ENCODE measurements around the gene ZC3H18.

The ZC3H18 gene

GRCh38 chr16:88600539-88600896 lies 30.3 kb downstream of the ZC3H18 start:
- no peak for ATAC-seq
- TF ChIP-seq RARB (CRISPR knock-in tag; IDR thresholded peaks at IDR 0.05) (no peak), ARNTL (CRISPR knock-in tag; IDR thresholded peaks at IDR 0.05; ENCODE audit: borderline replicate concordance, low read depth) (no peak), ISL1 (CRISPR knock-in tag; IDR thresholded peaks at IDR 0.05) (no peak), PATZ1 (CRISPR knock-in tag; IDR thresholded peaks at IDR 0.05; ENCODE audit: borderline replicate concordance) (no peak), ZNF565 (CRISPR knock-in tag; conservative IDR thresholded peaks at IDR 0.05; ENCODE audit: low read depth) (no peak)

- TF ChIP-seq ESRRG (CRISPR knock-in tag; IDR thresholded peaks at IDR 0.05) = no peak
- TF ChIP-seq CSDC2 (CRISPR knock-in tag; IDR thresholded peaks at IDR 0.05) = no peak
- no peak for TF ChIP-seq OSR1 (CRISPR knock-in tag; IDR thresholded peaks at IDR 0.05)
- no peak for TF ChIP-seq ARNTL (CRISPR knock-in tag; IDR thresholded peaks at IDR 0.05; ENCODE audit: borderline replicate concordance, low read depth)
- no peak for TF ChIP-seq CSRNP3 (CRISPR knock-in tag; IDR thresholded peaks at IDR 0.05)
- TF ChIP-seq ZC3H10 (CRISPR knock-in tag; IDR thresholded peaks at IDR 0.05) = no peak
- TF ChIP-seq TSHZ2 (CRISPR knock-in tag; IDR thresholded peaks at IDR 0.05) = no peak
- TF ChIP-seq ZFP3 (CRISPR knock-in tag; IDR thresholded peaks at IDR 0.05) = no peak
- no peak for TF ChIP-seq ISL1 (CRISPR knock-in tag; IDR thresholded peaks at IDR 0.05)
- no peak for TF ChIP-seq ZNF70 (CRISPR knock-in tag; IDR thresholded peaks at IDR 0.05)
- TF ChIP-seq CREB5 (CRISPR knock-in tag; IDR thresholded peaks at IDR 0.05; ENCODE audit: low read depth) = no peak
- TF ChIP-seq ZNF565 (CRISPR knock-in tag; conservative IDR thresholded peaks at IDR 0.05; ENCODE audit: low read depth) = no peak
- TF ChIP-seq GLIS3 (CRISPR knock-in tag; IDR thresholded peaks at IDR 0.05) = no peak
- TF ChIP-seq BACH2 (CRISPR knock-in tag; IDR thresholded peaks at IDR 0.05; ENCODE audit: borderline replicate concordance) = no peak
- TF ChIP-seq SNAI2 (CRISPR knock-in tag; IDR thresholded peaks at IDR 0.05) = no peak
- no peak for TF ChIP-seq PPARA (CRISPR knock-in tag; IDR thresholded peaks at IDR 0.05; ENCODE audit: borderline replicate concordance)
- TF ChIP-seq TCF4 (CRISPR knock-in tag; IDR thresholded peaks at IDR 0.05; ENCODE audit: borderline replicate concordance) = no peak
- TF ChIP-seq ZFP30 (CRISPR knock-in tag; IDR thresholded peaks at IDR 0.05) = no peak
- TF ChIP-seq RARB (CRISPR knock-in tag; IDR thresholded peaks at IDR 0.05) = no peak
- TF ChIP-seq PATZ1 (CRISPR knock-in tag; IDR thresholded peaks at IDR 0.05; ENCODE audit: borderline replicate concordance) = no peak
- no peak for ATAC-seq
Observed at GRCh38 chr16:88601313-88602036, 31.3 kb downstream of the ZC3H18 start.

GRCh38 chr16:88602091-88602490 lies 31.9 kb downstream of the ZC3H18 start:
- no peak for ATAC-seq
- no peak for TF ChIP-seq ZFP3 (CRISPR knock-in tag; IDR thresholded peaks at IDR 0.05)
- no peak for TF ChIP-seq CREB5 (CRISPR knock-in tag; IDR thresholded peaks at IDR 0.05; ENCODE audit: low read depth)
- TF ChIP-seq POU6F1 (CRISPR knock-in tag; IDR thresholded peaks at IDR 0.05; ENCODE audit: borderline replicate concordance, low read depth) = no peak
- TF ChIP-seq ZFP30 (CRISPR knock-in tag; IDR thresholded peaks at IDR 0.05) = no peak
- TF ChIP-seq ISL1 (CRISPR knock-in tag; IDR thresholded peaks at IDR 0.05) = no peak
- no peak for TF ChIP-seq ZNF70 (CRISPR knock-in tag; IDR thresholded peaks at IDR 0.05)
- no peak for TF ChIP-seq GLIS3 (CRISPR knock-in tag; IDR thresholded peaks at IDR 0.05)
- TF ChIP-seq PATZ1 (CRISPR knock-in tag; IDR thresholded peaks at IDR 0.05; ENCODE audit: borderline replicate concordance) = no peak
- no peak for TF ChIP-seq ZNF565 (CRISPR knock-in tag; conservative IDR thresholded peaks at IDR 0.05; ENCODE audit: low read depth)
- no peak for TF ChIP-seq ZNF8 (CRISPR knock-in tag; IDR thresholded peaks at IDR 0.05)

All from SK-N-SH treated with all-trans-retinoic acid at 6 μM for 48 hours (cell line).